NCI-H524 treated with DMSO at 0.1 percent for 48 hours (cell line): Measurements from ENCODE around the gene HCN4.

ENCODE experiments used
- DNase-seq: peaks from one replicate; lab custom pipeline; 2025; lab: John Stamatoyannopoulos, UW

The HCN4 gene

GRCh38 chr15:73344056-73344455 lies 24.7 kb downstream of the HCN4 start:
- no peak for DNase-seq

- DNase-seq: no peak
Measured at GRCh38 chr15:73341886-73342600, 26.7 kb downstream of the HCN4 start.

- no peak for DNase-seq
Measured at GRCh38 chr15:73340502-73341192, 28.1 kb downstream of the HCN4 start.

GRCh38 chr15:73338606-73339374 lies 30.0 kb downstream of the HCN4 start:
- DNase-seq: no peak

- DNase-seq: no peak
Measured at GRCh38 chr15:73338058-73338457, 30.7 kb downstream of the HCN4 start.

GRCh38 chr15:73337187-73337586 lies 31.6 kb downstream of the HCN4 start:
- no peak for DNase-seq

- no peak for DNase-seq
Measured at GRCh38 chr15:73336756-73337155, 32.0 kb downstream of the HCN4 start.

- no peak for DNase-seq
Measured at GRCh38 chr15:73335471-73335870, 33.3 kb downstream of the HCN4 start.

- DNase-seq: no peak
Measured at GRCh38 chr15:73335026-73335425, 33.7 kb downstream of the HCN4 start.

- DNase-seq: no peak
Measured at GRCh38 chr15:73334086-73334485, 34.7 kb downstream of the HCN4 start.

- no peak for DNase-seq
Measured at GRCh38 chr15:73333001-73333400, 35.8 kb downstream of the HCN4 start.

GRCh38 chr15:73331991-73332925 lies 36.5 kb downstream of the HCN4 start:
- DNase-seq: no peak

GRCh38 chr15:73331501-73331900 lies 37.3 kb downstream of the HCN4 start:
- DNase-seq: no peak

- no peak for DNase-seq
Measured at GRCh38 chr15:73330206-73331051, 38.3 kb downstream of the HCN4 start.

GRCh38 chr15:73329501-73330200 lies 39.1 kb downstream of the HCN4 start:
- no peak for DNase-seq

GRCh38 chr15:73328981-73329380 lies 39.8 kb downstream of the HCN4 start:
- DNase-seq: no peak

GRCh38 chr15:73328149-73328820 lies 40.5 kb downstream of the HCN4 start:
- no peak for DNase-seq

GRCh38 chr15:73326157-73326556 lies 42.6 kb downstream of the HCN4 start:
- no peak for DNase-seq

- no peak for DNase-seq
Measured at GRCh38 chr15:73325191-73325861, 43.4 kb downstream of the HCN4 start.
